Measurements from ENCODE around the gene TAS2R60. TPM values are rescaled to one million over a fixed set of nuclear protein-coding genes. Genes with fewer than 3 reads are reported as not detected.
"Not testable (repeated sequence)": the region's sequence is repeated elsewhere in the genome, so short reads cannot be mapped to it uniquely, and the experiment has no call there.

TAS2R60 gene
- total RNA-seq, 1 experiment from 2014 or later, result not detected

DNA sequence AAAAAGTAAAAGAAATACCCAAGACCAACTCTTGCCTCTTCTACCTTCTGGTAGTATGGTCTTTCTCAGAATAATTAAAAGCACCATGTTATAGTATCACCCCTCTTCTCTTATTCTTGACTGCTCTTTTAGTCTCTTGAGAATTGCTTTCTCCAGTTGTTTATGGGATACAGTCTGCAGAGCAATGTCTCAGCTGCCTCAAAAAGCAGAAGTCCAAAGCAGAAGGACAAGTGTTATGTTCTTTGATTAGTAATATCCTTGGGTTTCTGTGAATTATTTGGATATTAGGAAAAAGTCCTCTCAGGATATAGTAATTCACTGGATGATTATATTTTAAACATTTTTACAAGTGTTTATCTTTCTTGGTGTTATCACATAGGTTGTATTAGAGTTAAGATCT is 41.8 kb downstream of the TAS2R60 start:
- CTCF ChIA-PET, result no interaction called here
- no peak for DNase-seq (ENCODE audit: low spot score)
- no peaks in the 10 kb centered on the region for H3K9me3 ChIP-seq (ENCODE audit: low read depth, low read length, poor library complexity, severe bottlenecking)
- H3K36me3 ChIP-seq (ENCODE audit: insufficient read depth, low read length, poor library complexity, severe bottlenecking), result no peaks in the 10 kb centered on the region
- no TSS peak for BruUV-seq (replicated peaks)
- H3K4me1 ChIP-seq (ENCODE audit: insufficient read depth, low read length, poor library complexity, severe bottlenecking), result no peaks in the 10 kb centered on the region
- no peaks in the 10 kb centered on the region for H3K27me3 ChIP-seq (replicated peaks; ENCODE audit: insufficient read depth, low read depth, low read length, poor library complexity)
- H3K27ac ChIP-seq (ENCODE audit: low read depth, low read length, poor library complexity, severe bottlenecking), result no peak overlapping the region
- POLR2A ChIA-PET (ENCODE audit: low non-redundant PET), result no interaction called here
- no peak overlapping the region for H3K4me3 ChIP-seq (ENCODE audit: low read depth, low read length, poor library complexity, severe bottlenecking)
- intact Hi-C loops (cut with micrococcal nuclease; ENCODE audit: unreplicated experiment), result no loop called here
- TF ChIP-seq, protein P1, sequence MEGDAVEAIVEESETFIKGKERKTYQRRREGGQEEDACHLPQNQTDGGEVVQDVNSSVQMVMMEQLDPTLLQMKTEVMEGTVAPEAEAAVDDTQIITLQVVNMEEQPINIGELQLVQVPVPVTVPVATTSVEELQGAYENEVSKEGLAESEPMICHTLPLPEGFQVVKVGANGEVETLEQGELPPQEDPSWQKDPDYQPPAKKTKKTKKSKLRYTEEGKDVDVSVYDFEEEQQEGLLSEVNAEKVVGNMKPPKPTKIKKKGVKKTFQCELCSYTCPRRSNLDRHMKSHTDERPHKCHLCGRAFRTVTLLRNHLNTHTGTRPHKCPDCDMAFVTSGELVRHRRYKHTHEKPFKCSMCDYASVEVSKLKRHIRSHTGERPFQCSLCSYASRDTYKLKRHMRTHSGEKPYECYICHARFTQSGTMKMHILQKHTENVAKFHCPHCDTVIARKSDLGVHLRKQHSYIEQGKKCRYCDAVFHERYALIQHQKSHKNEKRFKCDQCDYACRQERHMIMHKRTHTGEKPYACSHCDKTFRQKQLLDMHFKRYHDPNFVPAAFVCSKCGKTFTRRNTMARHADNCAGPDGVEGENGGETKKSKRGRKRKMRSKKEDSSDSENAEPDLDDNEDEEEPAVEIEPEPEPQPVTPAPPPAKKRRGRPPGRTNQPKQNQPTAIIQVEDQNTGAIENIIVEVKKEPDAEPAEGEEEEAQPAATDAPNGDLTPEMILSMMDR (conservative IDR thresholded peaks at IDR 0.05; ENCODE audit: low read depth, low read length), result no peak
- no peak for TF ChIP-seq EZH2 (IDR thresholded peaks at IDR 0.05; ENCODE audit: borderline replicate concordance, low read depth, low read length, poor library complexity, severe bottlenecking)

DNA sequence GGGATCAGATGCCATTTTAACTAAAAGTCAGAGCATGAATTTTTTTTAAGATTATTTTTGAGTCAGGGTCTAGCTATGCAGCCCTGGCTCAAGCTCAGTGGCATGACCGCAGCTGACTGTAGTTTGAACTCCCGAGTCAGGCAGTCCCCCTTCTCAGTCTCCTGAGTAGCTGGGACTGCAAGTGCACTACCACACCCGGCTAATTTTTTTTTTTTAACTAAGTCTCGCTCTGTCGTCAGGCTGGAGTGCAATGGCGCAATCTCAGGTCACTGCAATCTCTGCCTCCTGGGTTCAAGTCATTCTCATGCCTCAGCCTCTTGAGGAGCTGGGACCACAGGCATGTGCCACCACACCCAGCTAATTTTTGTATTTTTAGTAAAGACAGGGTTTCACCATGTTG is 42.2 kb downstream of the TAS2R60 start:
- BruUV-seq (replicated peaks), result no TSS peak
- POLR2A ChIA-PET (ENCODE audit: low non-redundant PET), result no interaction called here
- no peak for DNase-seq (ENCODE audit: low spot score)

DNA sequence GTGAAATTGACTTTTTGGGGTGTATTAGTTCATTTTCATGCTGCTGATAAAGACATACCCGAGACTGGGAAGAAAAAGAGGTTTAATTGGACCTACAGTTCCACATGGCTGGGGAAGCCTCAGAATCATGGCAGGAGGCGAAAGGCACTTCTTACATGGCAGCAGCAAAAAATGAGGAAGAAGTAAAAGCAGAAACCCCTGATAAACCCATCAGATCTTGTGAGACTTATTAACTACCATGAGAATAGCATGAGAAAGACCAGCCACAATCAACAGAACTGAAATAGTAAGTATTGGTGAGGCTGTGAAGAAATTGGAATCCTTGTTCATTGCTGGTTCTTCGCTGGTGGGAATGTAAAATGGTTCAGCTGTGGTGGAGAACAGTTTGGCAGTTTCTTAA is 43.0 kb downstream of the TAS2R60 start:
- CTCF ChIA-PET; H3K4me3 ChIP-seq (ENCODE audit: low read depth, low read length, poor library complexity, severe bottlenecking); H3K36me3 ChIP-seq (ENCODE audit: insufficient read depth, low read length, poor library complexity, severe bottlenecking); H3K27ac ChIP-seq (ENCODE audit: low read depth, low read length, poor library complexity, severe bottlenecking); POLR2A ChIA-PET (ENCODE audit: low non-redundant PET); intact Hi-C loops (cut with micrococcal nuclease; ENCODE audit: unreplicated experiment); H3K9me3 ChIP-seq (ENCODE audit: low read depth, low read length, poor library complexity, severe bottlenecking); DNase-seq (ENCODE audit: low spot score); H3K27me3 ChIP-seq (replicated peaks; ENCODE audit: insufficient read depth, low read depth, low read length, poor library complexity); H3K4me1 ChIP-seq (ENCODE audit: insufficient read depth, low read length, poor library complexity, severe bottlenecking); BruUV-seq (replicated peaks): not testable (repeated sequence)

More for the DNA sequence above, 42.2 kb downstream of the TAS2R60 start:
- Histone ChIP-seq H3K36me3 (ENCODE audit: insufficient read depth, low read length, poor library complexity, severe bottlenecking) (no peaks in the 10 kb centered on the region), H3K9me3 (ENCODE audit: low read depth, low read length, poor library complexity, severe bottlenecking) (no peaks in the 10 kb centered on the region), H3K27ac (ENCODE audit: low read depth, low read length, poor library complexity, severe bottlenecking) (no peak overlapping the region), H3K27me3 (replicated peaks; ENCODE audit: insufficient read depth, low read depth, low read length, poor library complexity) (no peaks in the 10 kb centered on the region), H3K4me1 (ENCODE audit: insufficient read depth, low read length, poor library complexity, severe bottlenecking) (no peaks in the 10 kb centered on the region), H3K4me3 (ENCODE audit: low read depth, low read length, poor library complexity, severe bottlenecking) (no peak overlapping the region)
- intact Hi-C loops (cut with micrococcal nuclease; ENCODE audit: unreplicated experiment), result no loop called here
- CTCF ChIA-PET, result no interaction called here
- TF ChIP-seq, protein P1 (conservative IDR thresholded peaks at IDR 0.05; ENCODE audit: low read depth, low read length), result no peak
- TF ChIP-seq EZH2 (IDR thresholded peaks at IDR 0.05; ENCODE audit: borderline replicate concordance, low read depth, low read length, poor library complexity, severe bottlenecking), result no peak

DNA sequence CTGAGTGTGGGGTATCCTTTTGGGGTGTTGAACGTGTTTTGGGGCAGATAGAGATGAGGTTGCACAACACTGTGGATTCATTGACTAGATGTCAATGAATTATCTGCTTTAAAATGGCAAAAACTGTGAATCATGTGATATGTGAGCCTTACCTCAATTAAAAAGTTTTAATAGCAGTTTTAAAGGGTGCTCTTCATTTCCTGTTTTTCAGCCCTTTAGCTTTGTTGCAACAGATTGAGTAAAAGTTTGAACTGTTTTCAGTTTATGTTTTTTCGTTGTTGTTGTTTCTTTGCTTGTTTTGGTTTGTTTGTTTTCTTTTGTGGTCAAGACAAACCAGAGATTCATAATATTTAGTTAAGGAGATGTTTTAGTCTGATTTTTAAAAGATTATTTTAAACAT is 43.8 kb downstream of the TAS2R60 start:
- H3K4me1 ChIP-seq (ENCODE audit: insufficient read depth, low read length, poor library complexity, severe bottlenecking), result no peaks in the 10 kb centered on the region
- intact Hi-C loops (cut with micrococcal nuclease; ENCODE audit: unreplicated experiment), result no loop called here
- no peak for DNase-seq (ENCODE audit: low spot score)
- no peaks in the 10 kb centered on the region for H3K9me3 ChIP-seq (ENCODE audit: low read depth, low read length, poor library complexity, severe bottlenecking)
- POLR2A ChIA-PET (ENCODE audit: low non-redundant PET), result no interaction called here
- no peak overlapping the region for H3K27ac ChIP-seq (ENCODE audit: low read depth, low read length, poor library complexity, severe bottlenecking)
- H3K27me3 ChIP-seq (replicated peaks; ENCODE audit: insufficient read depth, low read depth, low read length, poor library complexity), result no peaks in the 10 kb centered on the region
- TF ChIP-seq EZH2 (IDR thresholded peaks at IDR 0.05; ENCODE audit: borderline replicate concordance, low read depth, low read length, poor library complexity, severe bottlenecking), result no peak
- TF ChIP-seq, protein P1 (conservative IDR thresholded peaks at IDR 0.05; ENCODE audit: low read depth, low read length), result no peak
- no peaks in the 10 kb centered on the region for H3K36me3 ChIP-seq (ENCODE audit: insufficient read depth, low read length, poor library complexity, severe bottlenecking)
- CTCF ChIA-PET, result no interaction called here
- H3K4me3 ChIP-seq (ENCODE audit: low read depth, low read length, poor library complexity, severe bottlenecking), result no peak overlapping the region
- BruUV-seq (replicated peaks), result no TSS peak

All from A673 (cell line).